KOPT-K1 (cell line): ENCODE measurements around the gene PGA4.
"Not testable (repeated sequence)": the region's sequence is repeated elsewhere in the genome, so short reads cannot be mapped to it uniquely, and the experiment has no call there.

Experiments used
- H3K27ac ChIP-seq: fragments of 200-600 bp; sonication (generic); 2 replicates; pipeline ENCODE4 v1.5.1; 2016; ENCODE audit warnings: antibody characterized with exemption, mild to moderate bottlenecking, low read depth, low read length; ENCODE audit not compliant: poor library complexity, severe bottlenecking
- H3K36me3 ChIP-seq: fragments of 200-600 bp; sonication (generic); 2 replicates; pipeline ENCODE4 v1.5.1; 2017; ENCODE audit warnings: antibody characterized with exemption, mild to moderate bottlenecking, low read length, moderate library complexity; ENCODE audit not compliant: insufficient read depth
- H3K9me3 ChIP-seq: fragments of 200-600 bp; sonication (generic); 2 replicates; pipeline ENCODE4 v1.5.1; 2017; ENCODE audit warnings: antibody characterized with exemption, low read length, mild to moderate bottlenecking; ENCODE audit not compliant: insufficient read depth, poor library complexity, severe bottlenecking

The PGA4 gene

DNA sequence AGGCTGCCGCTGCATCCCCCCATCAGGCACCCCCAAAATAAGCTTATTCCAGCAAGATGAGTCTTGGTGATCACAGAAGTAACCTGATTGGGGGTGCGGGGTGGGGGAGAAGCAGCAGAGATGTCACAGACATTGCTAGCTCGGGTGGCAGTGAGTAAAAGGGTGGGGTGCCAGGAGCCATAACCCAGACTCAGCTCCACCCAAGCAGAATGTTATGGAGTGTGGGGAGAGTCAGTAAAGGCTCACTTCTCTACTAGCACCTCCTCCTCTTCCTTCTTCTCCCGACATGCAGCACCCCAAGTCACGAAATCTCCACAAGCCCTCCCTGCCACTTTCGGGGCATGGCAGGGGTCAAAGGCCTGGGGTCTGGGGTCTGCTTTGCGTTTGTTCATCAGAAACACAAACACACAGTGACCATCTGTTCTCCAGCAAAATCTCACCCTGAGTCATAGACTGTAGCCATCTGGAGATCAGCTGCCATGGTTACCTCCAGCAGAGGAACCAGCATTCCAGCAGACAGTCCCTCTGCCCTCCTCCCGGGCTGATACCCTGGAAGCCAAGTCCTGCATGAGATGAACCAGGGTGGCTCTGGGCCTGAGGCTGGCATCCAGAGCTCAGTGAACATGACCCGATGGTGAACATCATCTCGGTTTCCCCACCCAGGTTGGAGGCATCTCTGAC lies 4.5 kb downstream of the PGA4 start:
- not testable (repeated sequence) for H3K36me3 ChIP-seq, H3K9me3 ChIP-seq, H3K27ac ChIP-seq

DNA sequence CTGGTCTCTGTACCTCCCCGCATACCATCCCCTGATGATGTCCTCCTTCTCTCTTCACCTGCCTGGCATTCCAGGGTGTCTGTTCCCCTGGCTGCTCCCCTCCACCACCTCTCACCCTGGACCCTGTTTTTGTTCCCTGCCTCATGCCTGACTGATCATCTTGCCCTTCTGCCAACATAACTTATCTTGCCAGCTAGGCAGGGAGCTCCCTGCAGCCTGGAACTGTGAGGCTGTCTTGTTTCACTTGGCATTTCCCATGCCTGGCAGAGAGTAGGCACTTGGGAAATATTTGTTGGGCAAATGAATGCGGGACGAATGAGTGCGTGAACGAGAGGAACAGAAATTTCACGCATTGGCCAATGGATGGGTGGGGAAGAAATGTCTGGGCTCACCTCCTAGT lies 7.3 kb downstream of the PGA4 start:
- not testable (repeated sequence) for H3K9me3 ChIP-seq, H3K36me3 ChIP-seq, H3K27ac ChIP-seq

DNA sequence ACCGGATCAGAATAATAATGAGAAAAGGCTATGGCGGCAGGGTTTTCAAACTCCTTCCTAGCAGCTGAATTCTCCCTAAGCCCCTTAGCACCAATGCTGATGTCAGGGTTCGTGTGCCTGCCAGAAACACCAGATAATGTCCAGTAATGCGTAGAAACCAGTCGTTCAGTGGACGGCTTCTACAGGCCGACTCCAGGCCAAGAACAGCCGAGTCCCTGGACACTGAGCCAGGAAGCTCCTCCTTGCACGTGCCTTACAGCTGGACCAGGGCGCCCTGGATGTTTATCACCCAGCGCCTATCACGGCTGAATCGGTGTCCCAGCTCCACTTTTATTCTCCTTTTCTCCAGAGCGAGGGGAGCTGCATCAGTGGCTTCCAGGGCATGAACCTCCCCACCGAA lies 8.9 kb downstream of the PGA4 start:
- H3K27ac ChIP-seq, H3K36me3 ChIP-seq, H3K9me3 ChIP-seq: not testable (repeated sequence)

DNA sequence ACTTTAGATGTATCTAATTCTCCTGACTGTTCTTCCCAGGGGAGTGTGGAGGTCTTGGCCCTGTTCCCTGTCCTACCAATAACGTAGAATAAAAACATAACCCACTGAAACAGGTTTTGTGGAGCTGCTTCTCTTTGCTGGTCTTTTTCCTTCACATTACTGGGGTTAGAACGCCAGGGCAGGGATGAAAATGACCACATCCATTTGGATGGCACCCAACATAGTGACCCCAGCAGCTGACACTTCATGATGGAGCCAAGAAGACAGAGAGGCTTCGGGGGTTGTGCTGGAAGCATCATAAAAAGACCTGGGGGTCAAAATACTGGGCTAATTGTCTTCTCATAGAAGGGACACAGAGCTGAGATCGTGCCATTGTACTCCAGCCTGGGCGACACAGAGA lies 9.4 kb downstream of the PGA4 start:
- not testable (repeated sequence) for H3K9me3 ChIP-seq, H3K36me3 ChIP-seq, H3K27ac ChIP-seq

DNA sequence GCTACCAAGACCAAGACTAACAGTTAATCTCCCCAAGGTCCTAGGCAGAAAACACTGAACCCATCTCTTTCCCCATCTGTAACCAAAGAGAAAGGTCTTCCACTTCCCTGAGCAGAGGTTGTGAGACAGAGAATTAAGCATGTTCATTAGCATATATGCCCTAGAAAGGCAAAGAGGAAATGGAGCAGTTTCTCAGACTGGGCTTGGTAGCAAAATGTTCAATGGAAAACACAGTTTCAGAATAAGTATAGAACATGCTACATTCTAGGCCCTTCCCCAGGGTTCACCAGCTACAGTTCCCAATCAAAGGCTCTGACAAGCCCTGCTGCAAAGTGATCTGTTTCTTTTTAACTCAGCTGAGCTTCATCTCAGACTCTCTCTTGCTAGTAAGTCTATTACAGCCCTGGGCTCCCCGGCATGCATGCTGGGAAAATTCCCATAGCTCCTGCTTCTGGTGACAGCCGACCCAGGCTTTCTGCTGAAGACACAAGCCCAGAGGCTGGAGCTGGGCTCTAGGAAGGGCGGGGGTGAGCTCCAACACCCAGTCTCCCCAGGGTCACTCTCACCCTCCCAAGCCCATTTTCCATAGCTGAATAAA lies 10.5 kb downstream of the PGA4 start:
- not testable (repeated sequence) for H3K27ac ChIP-seq, H3K36me3 ChIP-seq, H3K9me3 ChIP-seq

DNA sequence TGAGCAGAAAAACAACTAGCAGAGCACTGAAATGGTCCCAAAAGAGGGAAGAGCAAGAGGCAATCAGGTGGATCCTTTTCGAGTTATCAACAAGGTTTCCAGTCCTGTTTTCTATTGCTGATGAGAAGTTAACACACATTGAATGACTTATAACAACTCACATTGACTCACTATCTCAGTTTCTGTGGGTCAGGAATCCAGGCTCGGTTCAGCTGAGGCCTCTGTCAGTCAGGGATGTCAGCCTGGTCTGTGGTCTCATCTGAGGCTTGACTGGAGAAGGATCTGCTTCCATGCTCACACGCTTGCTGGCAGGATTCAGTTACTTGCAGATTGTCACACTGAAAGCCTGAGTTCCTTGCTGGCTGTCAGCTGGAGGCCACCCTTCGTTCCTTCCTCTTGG lies 15.0 kb downstream of the PGA4 start:
- not testable (repeated sequence) for H3K27ac ChIP-seq, H3K36me3 ChIP-seq, H3K9me3 ChIP-seq

DNA sequence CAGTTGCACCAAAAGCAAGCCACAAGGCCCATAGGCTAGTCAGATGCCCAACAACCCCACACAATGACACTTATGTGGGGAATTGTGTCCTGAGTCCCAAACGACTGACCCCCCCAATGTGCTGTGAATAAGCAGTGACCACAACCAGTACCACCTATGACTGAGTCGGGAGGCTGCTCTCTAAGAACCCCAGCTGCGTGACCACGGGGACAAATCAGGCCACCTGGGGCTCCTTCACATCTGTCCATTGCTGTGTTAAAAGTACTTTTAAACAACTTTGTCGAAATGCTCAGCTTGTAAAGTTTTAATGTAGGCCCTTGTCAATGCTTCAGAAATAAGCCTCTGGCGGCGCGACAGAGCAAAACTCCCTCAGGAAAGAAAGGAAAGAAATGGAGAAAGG lies 18.1 kb downstream of the PGA4 start:
- not testable (repeated sequence) for H3K36me3 ChIP-seq, H3K9me3 ChIP-seq, H3K27ac ChIP-seq

DNA sequence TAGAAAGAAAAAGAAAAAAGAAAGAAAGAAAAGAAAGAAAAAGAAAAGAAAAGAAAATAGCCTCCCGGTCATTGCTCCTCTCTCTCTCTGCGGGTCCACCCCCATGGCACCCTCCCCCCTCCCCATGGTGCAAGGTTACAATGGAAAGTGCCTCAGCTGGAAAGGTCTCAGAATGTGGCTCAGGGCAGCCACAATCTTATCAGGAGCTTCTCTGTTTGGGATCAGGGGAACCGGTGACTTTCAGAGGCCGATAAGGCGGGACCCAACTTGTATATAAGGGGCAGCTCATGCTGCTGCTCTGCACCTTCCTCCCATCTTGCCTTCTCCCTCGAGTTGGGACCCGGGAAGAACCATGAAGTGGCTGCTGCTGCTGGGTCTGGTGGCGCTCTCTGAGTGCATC lies 18.7 kb downstream of the PGA4 start, which contains the start of gene PGA5:
Gene PGA5 (plus strand): TSS at position 301 of the 400 bp plus-strand sequence. CDS start 52 bp downstream, at position 353.
- H3K9me3 ChIP-seq, H3K27ac ChIP-seq, H3K36me3 ChIP-seq: not testable (repeated sequence)

DNA sequence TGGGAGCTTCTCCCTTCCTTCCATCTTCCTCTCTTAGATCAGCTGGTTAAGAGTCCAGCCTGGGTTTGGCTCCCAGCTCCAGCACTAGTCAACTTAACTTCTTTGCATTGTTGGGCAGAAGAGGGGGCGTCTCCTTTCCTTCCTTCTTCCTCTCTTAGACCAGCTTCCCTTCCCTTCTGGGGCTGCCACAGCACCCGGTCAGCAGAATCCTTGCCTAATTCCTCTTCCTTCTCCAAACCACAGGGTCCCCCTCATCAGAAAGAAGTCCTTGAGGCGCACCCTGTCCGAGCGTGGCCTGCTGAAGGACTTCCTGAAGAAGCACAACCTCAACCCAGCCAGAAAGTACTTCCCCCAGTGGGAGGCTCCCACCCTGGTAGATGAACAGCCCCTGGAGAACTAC lies 19.4 kb downstream of the PGA4 start:
- not testable (repeated sequence) for H3K9me3 ChIP-seq, H3K36me3 ChIP-seq, H3K27ac ChIP-seq

DNA sequence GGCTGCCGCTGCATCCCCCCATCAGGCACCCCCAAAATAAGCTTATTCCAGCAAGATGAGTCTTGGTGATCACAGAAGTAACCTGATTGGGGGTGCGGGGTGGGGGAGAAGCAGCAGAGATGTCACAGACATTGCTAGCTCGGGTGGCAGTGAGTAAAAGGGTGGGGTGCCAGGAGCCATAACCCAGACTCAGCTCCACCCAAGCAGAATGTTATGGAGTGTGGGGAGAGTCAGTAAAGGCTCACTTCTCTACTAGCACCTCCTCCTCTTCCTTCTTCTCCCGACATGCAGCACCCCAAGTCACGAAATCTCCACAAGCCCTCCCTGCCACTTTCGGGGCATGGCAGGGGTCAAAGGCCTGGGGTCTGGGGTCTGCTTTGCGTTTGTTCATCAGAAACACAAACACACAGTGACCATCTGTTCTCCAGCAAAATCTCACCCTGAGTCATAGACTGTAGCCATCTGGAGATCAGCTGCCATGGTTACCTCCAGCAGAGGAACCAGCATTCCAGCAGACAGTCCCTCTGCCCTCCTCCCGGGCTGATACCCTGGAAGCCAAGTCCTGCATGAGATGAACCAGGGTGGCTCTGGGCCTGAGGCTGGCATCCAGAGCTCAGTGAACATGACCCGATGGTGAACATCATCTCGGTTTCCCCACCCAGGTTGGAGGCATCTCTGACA lies 23.3 kb downstream of the PGA4 start:
- H3K27ac ChIP-seq, H3K36me3 ChIP-seq, H3K9me3 ChIP-seq: not testable (repeated sequence)

DNA sequence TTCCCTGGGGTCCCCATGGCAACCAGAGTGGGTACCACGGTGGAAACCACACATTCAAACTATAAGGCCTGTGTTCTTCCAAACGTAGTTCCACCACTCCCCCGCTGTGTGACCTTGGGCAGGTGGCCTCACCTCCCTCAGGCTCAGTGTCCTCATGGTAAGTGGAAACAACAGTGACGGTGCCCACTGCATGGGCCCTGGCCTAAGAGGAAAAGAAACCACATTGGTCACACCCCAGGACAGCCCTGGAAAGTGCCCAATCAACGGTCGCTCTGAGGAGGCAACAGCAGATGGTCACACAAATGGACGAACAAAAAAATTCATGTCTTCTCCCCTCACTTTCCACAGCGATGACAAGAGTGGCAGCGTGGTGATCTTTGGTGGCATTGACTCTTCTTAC lies 25.9 kb downstream of the PGA4 start:
- not testable (repeated sequence) for H3K27ac ChIP-seq, H3K36me3 ChIP-seq, H3K9me3 ChIP-seq

DNA sequence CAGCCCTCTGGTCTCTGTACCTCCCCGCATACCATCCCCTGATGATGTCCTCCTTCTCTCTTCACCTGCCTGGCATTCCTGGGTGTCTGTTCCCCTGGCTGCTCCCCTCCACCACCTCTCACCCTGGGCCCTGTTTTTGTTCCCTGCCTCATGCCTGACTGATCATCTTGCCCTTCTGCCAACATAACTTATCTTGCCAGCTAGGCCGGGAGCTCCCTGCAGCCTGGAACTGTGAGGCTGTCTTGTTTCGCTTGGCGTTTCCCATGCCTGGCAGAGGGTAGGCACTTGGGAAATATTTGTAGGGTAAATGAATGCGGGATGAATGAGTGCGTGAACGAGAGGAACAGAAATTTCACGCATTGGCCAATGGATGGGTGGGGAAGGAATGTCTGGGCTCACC lies 27.1 kb downstream of the PGA4 start:
- not testable (repeated sequence) for H3K27ac ChIP-seq, H3K9me3 ChIP-seq, H3K36me3 ChIP-seq

DNA sequence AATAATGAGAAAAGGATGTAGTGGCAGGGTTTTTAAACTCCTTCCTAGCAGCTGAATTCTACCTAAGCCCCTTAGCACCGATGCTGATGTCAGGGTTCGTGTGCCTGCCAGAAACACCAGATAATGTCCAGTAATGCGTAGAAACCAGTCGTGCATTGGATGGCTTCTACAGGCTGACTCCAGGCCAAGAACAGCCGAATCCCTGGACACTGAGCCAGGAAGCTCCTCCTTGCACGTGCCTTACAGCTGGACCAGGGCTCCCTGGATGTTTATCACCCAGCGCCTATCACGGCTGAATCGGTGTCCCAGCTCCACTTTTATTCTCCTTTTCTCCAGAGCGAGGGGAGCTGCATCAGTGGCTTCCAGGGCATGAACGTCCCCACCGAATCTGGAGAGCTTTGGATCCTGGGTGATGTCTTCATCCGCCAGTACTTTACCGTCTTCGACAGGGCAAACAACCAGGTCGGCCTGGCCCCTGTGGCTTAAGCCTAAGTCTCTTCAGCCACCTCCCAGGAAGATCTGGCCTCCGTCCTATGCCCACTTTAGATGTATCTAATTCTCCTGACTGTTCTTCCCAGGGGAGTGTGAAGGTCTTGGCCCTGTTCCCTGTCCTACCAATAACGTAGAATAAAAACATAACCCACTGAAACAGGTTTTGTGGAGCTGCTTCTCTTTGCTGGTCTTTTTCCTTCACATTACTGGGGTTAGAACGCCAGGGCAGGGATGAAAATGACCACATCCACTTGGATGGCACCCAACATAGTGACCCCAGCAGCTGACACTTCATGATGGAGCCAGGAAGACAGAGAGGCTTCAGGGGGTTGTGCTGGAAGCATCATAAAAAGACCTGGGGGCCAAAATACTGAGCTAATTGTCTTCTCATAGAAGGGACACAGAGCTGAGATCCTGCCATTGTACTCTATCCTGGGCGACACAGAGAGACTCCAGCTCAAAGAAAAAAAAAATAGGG lies 28.9 kb downstream of the PGA4 start:
- not testable (repeated sequence) for H3K36me3 ChIP-seq, H3K9me3 ChIP-seq, H3K27ac ChIP-seq

DNA sequence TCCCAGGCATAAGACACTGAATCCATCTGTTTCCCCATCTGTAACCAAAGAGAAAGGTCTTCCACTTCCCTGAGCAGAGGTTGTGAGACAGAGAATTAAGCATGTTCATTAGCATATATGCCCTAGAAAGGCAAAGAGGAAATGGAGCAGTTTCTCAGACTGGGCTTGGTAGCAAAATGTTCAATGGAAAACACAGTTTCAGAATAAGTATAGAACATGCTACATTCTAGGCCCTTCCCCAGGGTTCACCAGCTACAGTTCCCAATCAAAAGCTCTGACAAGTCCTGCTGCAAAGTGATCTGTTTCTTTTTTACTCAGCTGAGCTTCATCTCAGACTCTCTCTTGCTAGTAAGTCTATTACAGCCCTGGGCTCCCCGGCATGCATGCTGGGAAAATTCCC lies 30.2 kb downstream of the PGA4 start:
- H3K27ac ChIP-seq, H3K9me3 ChIP-seq, H3K36me3 ChIP-seq: not testable (repeated sequence)

DNA sequence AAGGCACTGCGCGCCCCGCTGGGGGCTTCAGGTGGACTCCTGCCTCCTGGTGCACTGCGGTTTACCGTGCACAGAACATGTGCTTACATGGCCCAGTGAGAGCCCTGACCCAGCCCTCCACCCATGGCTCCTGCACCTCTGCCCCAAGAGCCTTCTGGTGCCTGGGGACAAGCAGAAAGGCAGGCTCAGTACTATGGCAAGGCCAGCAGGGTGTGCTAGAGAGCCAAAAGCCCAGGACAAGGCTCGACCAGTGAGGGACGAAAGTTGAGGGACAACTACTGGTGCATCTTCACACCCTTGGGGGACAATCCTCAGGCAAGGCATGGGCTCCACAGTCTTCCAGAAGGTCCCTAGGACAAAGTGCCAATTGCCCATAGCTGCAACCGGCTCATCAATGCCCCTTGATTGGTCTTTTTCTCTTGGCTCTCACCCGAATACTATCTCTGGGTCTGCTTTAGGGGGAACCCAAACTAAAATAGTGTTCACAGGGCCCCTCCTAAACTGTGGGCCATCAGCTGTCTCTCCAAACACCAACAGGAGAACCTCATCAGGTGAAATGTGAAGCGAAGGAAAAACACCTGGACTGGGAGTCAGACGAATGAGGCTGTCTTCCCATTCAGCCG lies 32.4 kb downstream of the PGA4 start:
- Histone ChIP-seq H3K9me3 (no peaks in the 10 kb centered on the region), H3K36me3 (peaks cover 18% of the 10 kb centered on the region), H3K27ac (no peak overlapping the region)
